ENCODE data around the gene TOGARAM2.

Gene TOGARAM2

GRCh38 chr2:29014331-29014730 is 33.2 kb downstream of the TOGARAM2 start:
- H3K9me3 ChIP-seq (ENCODE audit: control insufficient read depth, insufficient read depth, low read length): no peaks in the 10 kb centered on the region
- no peak overlapping the region for H3K9ac ChIP-seq (ENCODE audit: low read depth, low read length)
- peaks cover 5% of the 10 kb centered on the region; the same call in 1 of the 2 replicates for H3K4me1 ChIP-seq (ENCODE audit: insufficient read depth, low read length)
- H3K36me3 ChIP-seq (ENCODE audit: insufficient read depth, low read length): no peaks in the 10 kb centered on the region

- H3K9me3 ChIP-seq (ENCODE audit: control insufficient read depth, insufficient read depth, low read length): no peaks in the 10 kb centered on the region
- peaks cover 5% of the 10 kb centered on the region; the same call in 1 of the 2 replicates for H3K4me1 ChIP-seq (ENCODE audit: insufficient read depth, low read length)
- H3K9ac ChIP-seq (ENCODE audit: low read depth, low read length): no peak overlapping the region
- H3K36me3 ChIP-seq (ENCODE audit: insufficient read depth, low read length): no peaks in the 10 kb centered on the region
Observed at GRCh38 chr2:29014811-29015421, 33.8 kb downstream of the TOGARAM2 start.

GRCh38 chr2:29015701-29016470 is 34.8 kb downstream of the TOGARAM2 start:
- peaks cover under 1% of the 10 kb centered on the region; the same call in 1 of the 2 replicates for H3K4me1 ChIP-seq (ENCODE audit: insufficient read depth, low read length)
- H3K9me3 ChIP-seq (ENCODE audit: control insufficient read depth, insufficient read depth, low read length): no peaks in the 10 kb centered on the region
- no peaks in the 10 kb centered on the region for H3K36me3 ChIP-seq (ENCODE audit: insufficient read depth, low read length)
- no peak overlapping the region for H3K9ac ChIP-seq (ENCODE audit: low read depth, low read length)

GRCh38 chr2:29016504-29016903 is 35.4 kb downstream of the TOGARAM2 start:
- H3K9ac ChIP-seq (ENCODE audit: low read depth, low read length): no peak overlapping the region
- no peaks in the 10 kb centered on the region for H3K9me3 ChIP-seq (ENCODE audit: control insufficient read depth, insufficient read depth, low read length)
- no peaks in the 10 kb centered on the region for H3K36me3 ChIP-seq (ENCODE audit: insufficient read depth, low read length)
- no peaks in the 10 kb centered on the region; the same call in 1 of the 2 replicates for H3K4me1 ChIP-seq (ENCODE audit: insufficient read depth, low read length)

GRCh38 chr2:29017716-29018435 is 36.8 kb downstream of the TOGARAM2 start:
- no peaks in the 10 kb centered on the region for H3K4me1 ChIP-seq (ENCODE audit: insufficient read depth, low read length)
- H3K36me3 ChIP-seq (ENCODE audit: insufficient read depth, low read length): no peaks in the 10 kb centered on the region
- H3K9me3 ChIP-seq (ENCODE audit: control insufficient read depth, insufficient read depth, low read length): no peaks in the 10 kb centered on the region
- H3K9ac ChIP-seq (ENCODE audit: low read depth, low read length): no peak overlapping the region

- H3K9me3 ChIP-seq (ENCODE audit: control insufficient read depth, insufficient read depth, low read length): no peaks in the 10 kb centered on the region
- H3K4me1 ChIP-seq (ENCODE audit: insufficient read depth, low read length): no peaks in the 10 kb centered on the region
- H3K9ac ChIP-seq (ENCODE audit: low read depth, low read length): no peak overlapping the region
- no peaks in the 10 kb centered on the region for H3K36me3 ChIP-seq (ENCODE audit: insufficient read depth, low read length)
Observed at GRCh38 chr2:29021886-29022285, 40.8 kb downstream of the TOGARAM2 start.

- H3K9ac ChIP-seq (ENCODE audit: low read depth, low read length): no peak overlapping the region
- no peaks in the 10 kb centered on the region for H3K36me3 ChIP-seq (ENCODE audit: insufficient read depth, low read length)
- H3K4me1 ChIP-seq (ENCODE audit: insufficient read depth, low read length): no peaks in the 10 kb centered on the region
- no peaks in the 10 kb centered on the region for H3K9me3 ChIP-seq (ENCODE audit: control insufficient read depth, insufficient read depth, low read length)
Observed at GRCh38 chr2:29022679-29023078, 41.6 kb downstream of the TOGARAM2 start.

- no peaks in the 10 kb centered on the region for H3K4me1 ChIP-seq (ENCODE audit: insufficient read depth, low read length)
- no peaks in the 10 kb centered on the region for H3K36me3 ChIP-seq (ENCODE audit: insufficient read depth, low read length)
- H3K9me3 ChIP-seq (ENCODE audit: control insufficient read depth, insufficient read depth, low read length): no peaks in the 10 kb centered on the region
- no peak overlapping the region for H3K9ac ChIP-seq (ENCODE audit: low read depth, low read length)
Observed at GRCh38 chr2:29023188-29023587, 42.1 kb downstream of the TOGARAM2 start.

- no peaks in the 10 kb centered on the region for H3K4me1 ChIP-seq (ENCODE audit: insufficient read depth, low read length)
- H3K9ac ChIP-seq (ENCODE audit: low read depth, low read length): no peak overlapping the region
- H3K9me3 ChIP-seq (ENCODE audit: control insufficient read depth, insufficient read depth, low read length): no peaks in the 10 kb centered on the region
- no peaks in the 10 kb centered on the region for H3K36me3 ChIP-seq (ENCODE audit: insufficient read depth, low read length)
Observed at GRCh38 chr2:29024882-29025430, 43.9 kb downstream of the TOGARAM2 start.

GRCh38 chr2:29025711-29026110 is 44.6 kb downstream of the TOGARAM2 start:
- Histone ChIP-seq H3K4me1 (ENCODE audit: insufficient read depth, low read length) (no peaks in the 10 kb centered on the region), H3K36me3 (ENCODE audit: insufficient read depth, low read length) (no peaks in the 10 kb centered on the region), H3K9me3 (ENCODE audit: control insufficient read depth, insufficient read depth, low read length) (no peaks in the 10 kb centered on the region), H3K9ac (ENCODE audit: low read depth, low read length) (no peak overlapping the region)

- H3K36me3 ChIP-seq (ENCODE audit: insufficient read depth, low read length): no peaks in the 10 kb centered on the region
- H3K9me3 ChIP-seq (ENCODE audit: control insufficient read depth, insufficient read depth, low read length): no peaks in the 10 kb centered on the region
- no peak overlapping the region for H3K9ac ChIP-seq (ENCODE audit: low read depth, low read length)
- H3K4me1 ChIP-seq (ENCODE audit: insufficient read depth, low read length): peaks cover 3% of the 10 kb centered on the region; the same call in 1 of the 2 replicates
Observed at GRCh38 chr2:29031046-29031445, 49.9 kb downstream of the TOGARAM2 start.

- Histone ChIP-seq H3K9me3 (ENCODE audit: control insufficient read depth, insufficient read depth, low read length) (no peaks in the 10 kb centered on the region), H3K9ac (ENCODE audit: low read depth, low read length) (no peak overlapping the region), H3K4me1 (ENCODE audit: insufficient read depth, low read length) (peaks cover 3% of the 10 kb centered on the region; the same call in 1 of the 2 replicates), H3K36me3 (ENCODE audit: insufficient read depth, low read length) (no peaks in the 10 kb centered on the region)
Observed at GRCh38 chr2:29032189-29032588, 51.1 kb downstream of the TOGARAM2 start.

GRCh38 chr2:29033172-29033571 is 52.1 kb downstream of the TOGARAM2 start:
- H3K36me3 ChIP-seq (ENCODE audit: insufficient read depth, low read length): no peaks in the 10 kb centered on the region
- H3K9ac ChIP-seq (ENCODE audit: low read depth, low read length): no peak overlapping the region
- peaks cover 3% of the 10 kb centered on the region; the same call in 1 of the 2 replicates for H3K4me1 ChIP-seq (ENCODE audit: insufficient read depth, low read length)
- no peaks in the 10 kb centered on the region for H3K9me3 ChIP-seq (ENCODE audit: control insufficient read depth, insufficient read depth, low read length)

GRCh38 chr2:29033656-29034055 is 52.6 kb downstream of the TOGARAM2 start:
- H3K9me3 ChIP-seq (ENCODE audit: control insufficient read depth, insufficient read depth, low read length): no peaks in the 10 kb centered on the region
- H3K4me1 ChIP-seq (ENCODE audit: insufficient read depth, low read length): peaks cover 3% of the 10 kb centered on the region; the same call in 1 of the 2 replicates
- no peaks in the 10 kb centered on the region for H3K36me3 ChIP-seq (ENCODE audit: insufficient read depth, low read length)
- no peak overlapping the region for H3K9ac ChIP-seq (ENCODE audit: low read depth, low read length)

Measured in ES-I3 (cell line).